GM18502 (cell line): ENCODE measurements around the gene ELOVL7.
"Not testable (repeated sequence)": the region's sequence is repeated elsewhere in the genome, so short reads cannot be mapped to it uniquely, and the experiment has no call there.

Source experiments
- ATAC-seq: cut with Tn5 transposase; IDR thresholded peaks from one replicate; pipeline ENCODE4 v1.9.1; 2021; ENCODE audit warnings: mild to moderate bottlenecking; ENCODE audit not compliant: unreplicated experiment, poor library complexity

Gene ELOVL7

GRCh38 chr5:60719329-60719728 lies 124.7 kb downstream of the ELOVL7 start:
- ATAC-seq, result no peak

- ATAC-seq, result no peak
Observed at GRCh38 chr5:60718166-60718892, 125.7 kb downstream of the ELOVL7 start.

- not testable (repeated sequence) for ATAC-seq
Observed at GRCh38 chr5:60715201-60715928, 128.7 kb downstream of the ELOVL7 start.

- ATAC-seq, result no peak
Observed at GRCh38 chr5:60712950-60713349, 131.1 kb downstream of the ELOVL7 start.

- ATAC-seq, result not testable (repeated sequence)
Observed at GRCh38 chr5:60711892-60712291, 132.2 kb downstream of the ELOVL7 start.

GRCh38 chr5:60710362-60710761 lies 133.7 kb downstream of the ELOVL7 start:
- ATAC-seq, result no peak

GRCh38 chr5:60705144-60705543 lies 138.9 kb downstream of the ELOVL7 start:
- ATAC-seq, result no peak

GRCh38 chr5:60703944-60704343 lies 140.1 kb downstream of the ELOVL7 start:
- ATAC-seq, result no peak
